Stimulated activated naive CD8-positive, alpha-beta T cell treated with anti-CD3 and anti-CD28 coated beads, Interleukin-15, Interleukin-2, amounts not matched to agents 100 U/mL and 50 U/mL, for 24 hours (primary cell): Measurements from ENCODE around the gene SKIC3.

Source experiments
- ATAC-seq: fragments of 150-1000 bp; cut with Tn5 transposase; one replicate; pipeline ENCODE4 v1.10.0; 2021
- DNase-seq: peaks from one replicate; pipeline ENCODE4 v3.0.0; 2021

SKIC3 gene

DNA sequence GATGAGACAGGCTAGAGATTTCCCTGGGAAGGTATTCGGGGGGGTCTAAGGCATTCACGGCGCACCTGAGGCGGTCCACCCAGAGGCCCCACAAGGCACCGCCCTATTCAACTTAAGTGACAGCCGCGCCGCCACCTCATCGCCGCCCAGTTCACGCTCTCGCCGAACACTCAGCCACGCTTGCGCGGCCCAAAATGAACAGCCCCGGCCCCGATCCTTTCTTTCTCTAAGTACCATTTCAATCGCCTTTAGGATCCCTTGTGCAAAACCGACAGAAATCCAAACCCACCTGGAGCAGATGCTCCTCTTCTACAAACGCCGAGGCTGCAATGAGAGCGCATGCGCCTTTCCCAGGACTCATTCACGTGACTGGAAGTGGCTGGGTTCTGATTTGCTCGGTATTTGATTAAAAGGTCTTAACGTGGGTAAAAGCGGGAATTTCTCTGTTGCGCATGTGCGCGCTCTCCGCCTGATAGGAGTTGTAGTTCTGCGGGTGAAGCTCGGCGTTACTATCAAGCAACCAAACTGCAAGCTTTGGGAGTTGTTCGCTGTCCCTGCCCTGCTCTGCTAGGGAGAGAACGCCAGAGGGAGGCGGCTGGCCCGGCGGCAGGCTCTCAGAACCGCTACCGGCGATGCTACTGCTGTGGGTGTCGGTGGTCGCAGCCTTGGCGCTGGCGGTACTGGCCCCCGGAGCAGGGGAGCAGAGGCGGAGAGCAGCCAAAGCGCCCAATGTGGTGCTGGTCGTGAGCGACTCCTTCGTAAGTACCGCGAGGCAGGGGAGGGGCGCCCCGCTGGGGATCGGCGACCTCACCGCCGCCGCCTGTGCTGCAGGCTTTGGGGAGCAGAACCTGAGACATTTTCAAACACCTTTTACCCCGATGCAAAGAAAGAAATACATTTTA lies at the start of gene SKIC3, which contains the start of gene ARSK:
Gene SKIC3 (minus strand): TSS at position 331 of the 902 bp plus-strand sequence. CDS start 7,827 bp downstream, outside the sequence.
Gene ARSK (plus strand): TSS at position 455 of the 902 bp plus-strand sequence. CDS start 178 bp downstream, at position 633.
- ATAC-seq (peak; percentile 89), DNase-seq (peak; percentile 87)

GRCh38 chr5:95600557-95600956 lies 45.8 kb upstream of the SKIC3 start:
- no peak for DNase-seq
- no peak for ATAC-seq

GRCh38 chr5:95599252-95599651 lies 44.5 kb upstream of the SKIC3 start:
- ATAC-seq (no peak), DNase-seq (no peak)

DNA sequence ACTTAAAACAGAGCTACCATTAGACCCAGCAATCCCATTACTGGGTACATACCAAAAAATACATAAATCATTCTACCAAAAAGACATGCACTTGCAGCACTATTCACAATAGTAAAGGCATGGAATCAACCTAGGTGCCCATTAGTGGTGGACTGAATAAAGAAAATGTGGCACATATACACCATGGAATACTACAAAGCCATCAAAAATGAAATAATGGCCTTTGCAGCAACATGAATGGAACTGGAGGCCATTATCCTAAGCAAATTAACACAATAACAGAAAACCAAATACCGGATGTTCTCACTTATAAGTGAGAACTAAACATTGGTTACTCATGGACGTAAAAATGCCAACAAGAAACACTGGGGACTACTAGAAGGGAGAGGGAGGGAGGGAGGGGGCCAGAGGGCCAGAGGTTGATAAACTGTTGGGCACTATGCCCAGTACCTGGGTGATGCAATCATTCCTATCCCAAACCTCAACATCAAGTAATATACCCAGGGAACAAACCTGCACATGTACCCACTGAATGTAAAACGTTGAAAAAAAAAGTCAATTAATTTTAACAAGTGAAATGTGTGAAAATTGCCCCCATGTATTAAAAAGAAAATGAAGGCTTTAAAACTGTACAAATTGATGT lies 40.6 kb upstream of the SKIC3 start:
- DNase-seq: no peak
- ATAC-seq: no peak

GRCh38 chr5:95591490-95591901 lies 36.7 kb upstream of the SKIC3 start:
- peak; percentile 95 for ATAC-seq
- no peak for DNase-seq

- ATAC-seq (no peak), DNase-seq (no peak)
Measured at GRCh38 chr5:95590880-95591279, 36.1 kb upstream of the SKIC3 start.

- ATAC-seq (no peak), DNase-seq (no peak)
Measured at GRCh38 chr5:95583992-95584391, 29.2 kb upstream of the SKIC3 start.

- ATAC-seq (no peak), DNase-seq (no peak)
Measured at GRCh38 chr5:95581576-95581975, 26.8 kb upstream of the SKIC3 start.

DNA sequence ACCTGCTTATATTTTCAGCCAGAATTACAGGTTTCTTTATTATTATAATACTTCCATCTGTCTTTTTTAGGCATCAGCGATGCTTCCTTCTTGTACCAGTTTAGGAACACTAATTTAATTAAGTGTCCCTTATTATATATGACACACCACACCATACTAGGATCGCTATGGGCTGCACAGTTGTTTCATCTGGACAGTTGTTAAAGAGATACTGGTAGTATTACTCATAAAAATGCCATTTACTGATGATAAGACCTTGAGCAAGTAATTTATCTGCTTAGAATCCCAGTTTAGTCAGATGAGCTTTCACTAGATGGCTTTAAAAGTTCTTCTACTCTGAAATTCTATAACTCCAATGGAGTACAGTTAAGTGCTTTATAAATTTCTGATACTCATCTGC lies 17.2 kb upstream of the SKIC3 start:
- DNase-seq (no peak), ATAC-seq (no peak)

DNA sequence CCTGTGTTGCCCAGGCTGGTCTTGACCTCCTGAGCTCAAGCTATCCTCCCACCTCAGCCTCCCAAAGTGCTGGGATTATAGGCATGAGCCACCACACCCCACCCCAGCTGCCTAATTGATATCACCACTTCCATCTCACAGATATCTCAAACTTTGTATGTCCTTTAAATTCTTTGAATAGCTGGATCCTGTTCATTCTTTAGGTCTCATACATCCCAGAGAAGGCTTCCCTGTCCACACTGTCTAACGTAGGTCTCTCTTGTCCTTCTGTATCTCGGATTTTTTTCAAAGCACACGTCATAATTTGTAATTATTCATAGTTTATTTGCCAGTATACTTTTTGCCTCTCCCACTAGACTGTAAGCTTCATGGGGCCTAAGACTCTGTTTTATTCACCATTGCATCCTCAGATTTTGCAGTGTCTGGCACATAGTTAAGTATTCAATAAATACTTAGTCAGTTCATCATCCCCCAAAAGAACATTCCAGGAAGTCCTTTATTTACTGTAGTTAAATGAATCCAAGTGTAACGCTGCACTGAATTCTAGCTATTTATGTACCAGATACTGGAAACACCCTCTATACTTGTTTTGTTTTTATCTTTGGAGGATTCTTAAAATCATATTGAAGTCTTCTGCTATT lies 10.6 kb upstream of the SKIC3 start:
- ATAC-seq (no peak), DNase-seq (no peak)

GRCh38 chr5:95564450-95564849 lies 9.7 kb upstream of the SKIC3 start:
- no peak for DNase-seq

GRCh38 chr5:95563367-95563766 lies 8.6 kb upstream of the SKIC3 start:
- ATAC-seq (no peak), DNase-seq (no peak)

More at GRCh38 chr5:95564450-95564849, 9.7 kb upstream of the SKIC3 start:
- ATAC-seq: no peak

- ATAC-seq (no peak), DNase-seq (no peak)
Measured at GRCh38 chr5:95562282-95562681, 7.5 kb upstream of the SKIC3 start.

GRCh38 chr5:95557841-95558240 lies 3.1 kb upstream of the SKIC3 start:
- DNase-seq: no peak
- no peak for ATAC-seq

- DNase-seq (no peak), ATAC-seq (no peak)
Measured at GRCh38 chr5:95555553-95555952, 776 bp upstream of the SKIC3 start.

- ATAC-seq (peak; percentile 20), DNase-seq (no peak)
Measured at GRCh38 chr5:95554331-95554646, 488 bp downstream of the SKIC3 start.

DNA sequence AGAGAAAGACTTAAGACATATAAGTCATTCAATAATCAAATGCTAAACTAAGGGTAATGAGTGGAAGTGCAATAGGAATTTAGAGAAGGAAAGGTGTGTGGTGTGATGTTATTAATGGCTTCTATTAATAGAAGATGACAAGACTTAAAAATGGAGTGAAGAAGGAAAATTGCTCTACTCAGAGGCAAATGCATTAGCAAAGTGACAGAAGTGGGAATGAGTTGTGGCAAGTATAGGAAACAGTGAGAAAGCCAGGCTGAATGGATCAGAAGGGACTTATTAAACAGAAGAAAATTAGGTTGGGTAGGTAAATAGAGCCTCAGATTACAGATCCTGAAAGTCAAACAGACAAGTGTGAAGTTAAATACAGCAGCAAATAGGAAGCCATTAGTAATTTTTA lies 5.7 kb downstream of the SKIC3 start:
- ATAC-seq (no peak), DNase-seq (no peak)

DNA sequence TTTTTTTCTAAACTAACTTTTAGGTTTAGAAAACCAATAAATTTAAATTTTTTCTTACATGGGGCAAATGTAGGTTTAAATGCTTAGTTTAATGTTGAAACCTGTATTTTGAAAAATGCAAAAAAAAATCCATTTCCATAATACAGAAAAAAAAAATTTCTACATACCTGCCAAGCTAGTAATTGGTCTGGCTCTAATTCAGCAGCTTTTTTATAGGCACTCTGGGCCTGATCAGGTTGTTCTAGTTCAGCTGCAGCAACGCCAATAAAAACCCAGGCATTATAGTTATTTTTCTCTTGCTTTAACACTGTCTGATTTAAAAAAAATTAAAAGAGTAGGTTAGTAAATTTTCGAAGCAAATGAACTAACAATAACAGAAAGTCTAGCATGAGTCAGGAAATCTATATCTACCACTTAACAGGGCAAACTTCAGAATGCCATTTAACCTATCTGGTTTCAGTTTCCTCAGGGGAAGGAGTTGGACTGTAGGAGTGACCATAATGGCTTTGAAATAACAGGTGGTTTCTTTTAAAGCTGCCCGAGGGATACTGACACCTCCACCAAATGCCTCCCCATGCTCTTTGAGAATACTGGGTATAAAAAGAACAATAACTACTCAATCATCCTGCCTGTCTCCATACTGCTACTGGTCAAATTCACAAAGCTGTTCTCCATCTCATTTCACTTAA lies 11.6 kb downstream of the SKIC3 start:
- DNase-seq (no peak), ATAC-seq (no peak)

DNA sequence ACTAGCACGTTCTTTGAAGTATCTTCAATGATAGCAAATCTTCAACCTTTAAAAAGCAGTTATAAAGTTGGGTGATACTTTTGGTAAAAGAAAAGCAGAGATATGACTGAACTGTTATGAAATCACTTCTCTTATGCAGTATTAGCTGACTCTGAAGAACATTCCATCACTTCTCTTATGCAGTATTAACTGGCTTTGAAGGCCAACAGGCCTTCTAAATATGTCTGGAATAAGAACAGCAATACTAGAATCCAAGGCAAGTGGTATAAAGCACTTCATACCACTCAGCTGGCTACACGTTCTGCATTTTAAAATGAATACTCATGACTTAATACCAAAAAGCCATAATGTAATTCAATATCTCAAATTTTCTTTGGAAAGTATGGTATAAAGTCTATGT lies 17.3 kb downstream of the SKIC3 start:
- ATAC-seq (no peak), DNase-seq (no peak)

GRCh38 chr5:95533761-95534160 lies 21.0 kb downstream of the SKIC3 start:
- ATAC-seq (no peak), DNase-seq (no peak)

GRCh38 chr5:95533106-95533505 lies 21.7 kb downstream of the SKIC3 start:
- DNase-seq: no peak
- ATAC-seq: no peak

GRCh38 chr5:95532415-95532814 lies 22.4 kb downstream of the SKIC3 start:
- ATAC-seq: no peak

More at GRCh38 chr5:95532415-95532814, 22.4 kb downstream of the SKIC3 start:
- DNase-seq: no peak
